CD4-positive, alpha-beta T cell treated with Interleukin-12 subunit alpha and Interleukin-12 subunit beta, for 1 hour (primary cell): ENCODE data around the gene SLC25A38.

Source experiments
- DNase-seq: peaks from one replicate; pipeline ENCODE4 v3.0.0-alpha.2; 2020

The SLC25A38 gene

GRCh38 chr3:39378088-39378487 lies 5.1 kb upstream of the SLC25A38 start:
- DNase-seq, result peak; percentile 75

GRCh38 chr3:39378957-39379777 lies 4.0 kb upstream of the SLC25A38 start:
- no peak for DNase-seq

- DNase-seq, result no peak
Observed at GRCh38 chr3:39379778-39380155, 3.4 kb upstream of the SLC25A38 start.

- DNase-seq, result no peak
Observed at GRCh38 chr3:39381432-39381831, 1.7 kb upstream of the SLC25A38 start.

- DNase-seq, result peak; percentile 94
Observed at GRCh38 chr3:39383881-39384664, 903 bp downstream of the SLC25A38 start.

GRCh38 chr3:39384665-39385000 lies 1.5 kb downstream of the SLC25A38 start:
- DNase-seq, result no peak

GRCh38 chr3:39385456-39386090 lies 2.4 kb downstream of the SLC25A38 start:
- no peak for DNase-seq

GRCh38 chr3:39386318-39386717 lies 3.1 kb downstream of the SLC25A38 start:
- no peak for DNase-seq

GRCh38 chr3:39387411-39387975 lies 4.3 kb downstream of the SLC25A38 start:
- no peak for DNase-seq

- no peak for DNase-seq
Observed at GRCh38 chr3:39388153-39388552, 5.0 kb downstream of the SLC25A38 start.

- DNase-seq, result peak; percentile 26
Observed at GRCh38 chr3:39388741-39389248, 5.6 kb downstream of the SLC25A38 start.

GRCh38 chr3:39390181-39390580 lies 7.0 kb downstream of the SLC25A38 start:
- DNase-seq, result no peak

GRCh38 chr3:39396690-39397089 lies 13.5 kb downstream of the SLC25A38 start:
- no peak for DNase-seq

GRCh38 chr3:39398700-39399099 lies 15.5 kb downstream of the SLC25A38 start:
- no peak for DNase-seq

- DNase-seq, result no peak
Observed at GRCh38 chr3:39401983-39402382, 18.8 kb downstream of the SLC25A38 start.

GRCh38 chr3:39404943-39405686 lies 21.9 kb downstream of the SLC25A38 start:
- no peak for DNase-seq

GRCh38 chr3:39405687-39406367 lies 22.7 kb downstream of the SLC25A38 start:
- no peak for DNase-seq

- DNase-seq, result peak; percentile 97
Observed at GRCh38 chr3:39406368-39407258, 23.4 kb downstream of the SLC25A38 start, which contains the start of gene RPSA. TSS of gene RPSA (plus strand) at chr3:39406720. CDS start at chr3:39407654, 934 bp downstream.

GRCh38 chr3:39407259-39407629 lies 24.1 kb downstream of the SLC25A38 start:
- no peak for DNase-seq

GRCh38 chr3:39407773-39408492 lies 24.8 kb downstream of the SLC25A38 start:
- no peak for DNase-seq
